Stimulated activated CD8-positive, alpha-beta memory T cell treated with anti-CD3 and anti-CD28 coated beads, Interleukin-4, amount 100 ng/mL, for 48 hours (primary cell): Measurements from ENCODE around the gene UTP15.

Source experiments
- DNase-seq: peaks from one replicate; pipeline ENCODE4 v3.0.0-alpha.2; 2020

The UTP15 gene

GRCh38 chr5:73624888-73625287 is 59.3 kb downstream of the UTP15 start:
- DNase-seq = no peak

- DNase-seq = no peak
Measured at GRCh38 chr5:73625372-73625943, 59.9 kb downstream of the UTP15 start.

DNA sequence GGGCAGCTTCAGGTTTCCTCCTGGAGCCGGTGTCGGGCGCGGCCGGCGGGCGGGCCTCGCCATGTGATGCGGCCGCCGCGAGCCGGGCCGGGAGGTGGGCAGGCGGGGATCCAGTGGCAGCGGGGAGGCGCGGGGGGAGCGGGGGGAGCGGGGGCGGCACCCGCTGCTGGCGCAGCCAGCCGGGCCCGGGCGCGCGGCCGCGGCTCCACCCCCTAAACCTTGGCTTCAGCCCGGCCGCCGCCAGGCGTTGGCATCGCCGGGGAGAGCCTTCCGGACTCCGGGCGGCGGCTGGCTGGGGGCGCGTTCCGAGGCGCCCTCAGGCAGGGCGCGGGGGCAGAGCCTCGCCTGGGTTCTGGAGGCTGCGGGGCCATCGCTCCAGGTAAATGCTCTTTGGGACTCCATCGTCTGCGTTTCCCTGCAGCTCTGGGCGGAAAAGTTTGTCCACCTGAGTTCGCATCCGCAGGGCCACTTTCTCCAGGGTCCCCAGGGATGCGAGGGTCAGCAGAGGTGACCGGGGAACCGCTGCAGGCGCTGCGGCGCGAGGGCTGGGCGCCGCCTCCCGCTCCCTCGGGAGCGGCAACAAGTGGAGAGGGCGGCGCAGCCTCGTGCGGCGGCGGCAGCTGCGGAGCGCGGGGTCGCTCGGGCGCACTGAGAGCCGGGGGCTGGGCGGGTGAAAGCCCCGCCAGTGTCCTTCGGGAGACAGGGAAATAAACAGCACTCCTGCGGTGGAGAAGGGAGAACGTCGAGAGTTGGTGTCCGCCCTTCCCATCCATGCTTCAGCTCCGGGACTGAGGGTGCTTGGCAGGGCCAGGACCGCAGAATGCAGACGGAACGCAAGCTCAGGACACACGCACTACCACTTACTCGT is 60.6 kb downstream of the UTP15 start, which contains the start of gene ARHGEF28:
Gene ARHGEF28, plus strand, starts transcription at position 253 of the 868 bp plus-strand sequence. CDS start 58,656 bp downstream, outside the sequence.
- DNase-seq = peak; percentile 44

DNA sequence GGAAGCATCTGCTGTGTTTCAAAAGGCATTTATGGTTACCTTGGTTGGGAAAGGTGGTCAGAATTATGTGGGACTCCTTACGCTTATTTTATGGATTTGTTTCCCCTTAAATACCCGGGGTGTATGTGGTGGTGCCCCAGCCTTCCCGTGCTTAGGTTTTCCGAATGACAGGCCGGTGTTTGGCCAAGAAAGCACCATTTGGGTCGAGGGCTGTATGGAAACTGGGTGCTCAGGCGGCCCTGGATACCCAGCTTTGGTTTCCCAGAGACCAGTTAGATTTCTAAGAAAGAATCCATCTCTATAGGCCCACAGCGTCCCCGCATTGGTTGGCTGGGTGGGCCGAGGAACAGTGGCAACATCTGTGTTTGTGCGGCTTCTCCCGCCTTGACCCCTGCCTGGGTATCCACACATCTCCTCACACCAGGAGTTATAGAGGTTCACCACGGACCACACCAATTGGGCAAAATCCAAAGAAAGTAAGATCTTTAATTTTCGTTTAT is 61.3 kb downstream of the UTP15 start:
- DNase-seq = no peak

DNA sequence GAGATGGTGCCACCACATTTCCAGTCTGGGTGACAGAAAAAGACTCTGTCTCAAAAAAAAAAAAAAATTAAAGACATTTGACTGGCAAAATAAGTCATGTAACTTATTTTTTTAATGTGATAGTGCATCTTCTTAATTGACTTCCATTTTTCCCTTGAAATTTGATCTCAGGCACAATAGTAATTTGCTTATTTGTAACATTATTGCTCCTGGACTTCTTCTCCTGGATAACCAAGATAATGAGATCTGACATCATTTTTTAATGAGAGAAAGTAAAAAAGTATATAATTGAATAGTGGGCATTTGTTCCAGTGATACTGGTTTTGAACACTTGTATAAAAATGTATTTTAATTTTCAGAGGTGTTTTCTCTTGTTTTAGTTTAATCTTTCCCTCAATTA is 63.9 kb downstream of the UTP15 start:
- no peak for DNase-seq

DNA sequence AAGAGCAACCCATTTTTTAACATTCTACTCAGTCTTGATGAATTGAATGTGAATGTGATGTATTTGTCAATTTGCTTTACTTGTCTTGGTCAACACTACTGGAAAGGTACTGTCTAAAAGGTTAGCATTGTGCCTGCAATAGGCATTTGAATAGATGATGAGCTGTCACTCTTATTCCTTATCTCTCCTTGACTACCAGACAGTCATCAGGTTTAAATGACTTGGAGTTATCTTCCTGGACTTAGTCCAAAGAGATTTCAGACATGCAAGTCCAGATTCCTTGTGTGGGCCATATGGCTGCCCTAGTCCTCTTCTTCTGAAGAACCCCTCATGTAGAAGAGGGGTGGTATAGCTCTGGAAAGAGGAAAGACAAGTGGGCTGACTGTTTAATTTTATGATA is 65.2 kb downstream of the UTP15 start:
- DNase-seq = no peak

DNA sequence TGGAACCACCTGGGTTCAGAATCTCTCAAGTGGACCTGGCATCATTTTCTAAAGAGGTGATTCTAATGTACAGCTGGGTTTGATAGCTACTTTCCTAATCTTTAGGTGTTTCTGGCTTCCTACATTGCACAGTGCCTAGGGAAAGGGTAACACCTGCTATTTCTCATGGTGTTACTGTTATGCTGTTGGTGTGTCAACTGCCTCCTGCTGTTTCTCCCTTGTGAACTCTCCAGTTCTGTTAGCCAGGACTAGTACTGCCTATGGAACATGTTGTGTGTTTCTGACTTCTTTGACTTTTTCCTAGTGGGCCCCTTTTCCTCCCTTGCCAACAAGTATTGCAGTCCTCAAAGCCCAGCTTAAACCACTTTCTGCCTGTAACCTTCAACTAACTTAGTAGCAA is 66.0 kb downstream of the UTP15 start:
- DNase-seq = no peak
